ENCODE measurements around the gene VSIR. TPM values are rescaled to one million over a fixed set of nuclear protein-coding genes. Genes with fewer than 3 reads are reported as not detected.

The VSIR gene
- total and polyA plus RNA-seq, 9 of the 15 experiments (the other 6 are each of a cell fraction or from before 2014, with no cell fraction given) = 0.14 to 20.5 (median 9.3) TPM

- CTCF ChIA-PET (ENCODE audit: low intra/inter-chr PET ratio) = no interaction called here
Observed at GRCh38 chr10:71723311-71723710, 50.0 kb downstream of the VSIR start.

GRCh38 chr10:71722849-71723248 is 50.5 kb downstream of the VSIR start:
- H3K27me3 ChIP-seq (ENCODE audit: control insufficient read depth in 2 of 2, insufficient read depth in 2 of 2, low read length in 2 of 2) = no peaks in the 10 kb centered on the region
- no peaks in the 10 kb centered on the region for H4K20me1 ChIP-seq (replicated peaks; ENCODE audit: control insufficient read depth, insufficient read depth, low read length)
- no peak overlapping the region for H3K4me3 ChIP-seq
- FAIRE-seq (no peak), ATAC-seq (peak; percentile 20; the same call in 2 of the 3 replicates), DNase-seq (ENCODE audit: extremely low read depth in 1 of 4, low spot score in 3 of 4) (peak in 3 of 4 experiments; percentile 47 to 55 (median 53))
- CTCF ChIA-PET (ENCODE audit: low intra/inter-chr PET ratio) = no interaction called here
- POLR2A ChIA-PET = interaction anchor here (0.6 to 1.6 kb wide), 3 partner anchors 10 to 1349 kb away, joined by 3 read pairs; no protein-coding TSS in a partner anchor
- H3K4me1 ChIP-seq (replicated peaks in 1 of 2; ENCODE audit: control insufficient read depth in 2 of 2, insufficient read depth in 2 of 2, low read length in 2 of 2) = peaks cover 23 to 34% of the 10 kb centered on the region in 2 experiments
- no peaks in the 10 kb centered on the region for H3K36me3 ChIP-seq (ENCODE audit: control insufficient read depth, insufficient read depth, low read length)
- BruUV-seq (replicated peaks) = no TSS peak
- no peaks in the 10 kb centered on the region for H3K9me1 ChIP-seq (ENCODE audit: control insufficient read depth, insufficient read depth, low read length)
- H3K9me3 ChIP-seq (replicated peaks; ENCODE audit: control insufficient read depth, insufficient read depth, low read depth, low read length) = no peaks in the 10 kb centered on the region
- no peak overlapping the region for H3K4me2 ChIP-seq (ENCODE audit: insufficient read depth, low read length)
- in situ Hi-C loops (cut with MboI) (no loop called here), intact Hi-C loops (cut with micrococcal nuclease) (no loop called here)
- 20% methylated on average over 1 of the region's 1 CpG for WGBS (ENCODE audit: insufficient coverage, low coverage, missing lambda C conversion rate)
- H2AFZ ChIP-seq (ENCODE audit: low read depth, low read length) = peak overlapping the region; percentile 23; the same call in 1 of the 2 replicates
- no peak overlapping the region for H3K9ac ChIP-seq (ENCODE audit: insufficient read depth in 1 of 2, low read depth in 2 of 2, low read length in 2 of 2)
- no peak overlapping the region for H3K27ac ChIP-seq (ENCODE audit: extremely low read depth, low read depth, low read length)
- no peaks in the 10 kb centered on the region for H3K79me2 ChIP-seq (ENCODE audit: control insufficient read depth, insufficient read depth, low read length)
- TF ChIP-seq GATAD2A (IDR thresholded peaks at IDR 0.05) (no peak), NFYB (IDR thresholded peaks at IDR 0.05; ENCODE audit: extremely low read depth, insufficient read length) (peak; percentile 16), WHSC1 (IDR thresholded peaks at IDR 0.05; ENCODE audit: low read length) (no peak), ZNF280A (IDR thresholded peaks at IDR 0.05; ENCODE audit: low read depth, partially characterized antibody) (no peak), SETDB1 (IDR thresholded peaks at IDR 0.05; ENCODE audit: low read length) (no peak), E2F5 (CRISPR knock-in tag; IDR thresholded peaks at IDR 0.05) (no peak), MTA1 (IDR thresholded peaks at IDR 0.05; ENCODE audit: borderline replicate concordance) (no peak), YY1 (IDR thresholded peaks at IDR 0.05; ENCODE audit: borderline replicate concordance in 1 of 3, control insufficient read depth in 1 of 3, extremely low read depth in 1 of 3, insufficient read depth in 3 of 3, insufficient read length in 1 of 3, insufficient replicate concordance in 2 of 3, low read depth in 1 of 3, low read length in 2 of 3) (peak in 1 of 3 experiments; percentile 79), ZNF589 (CRISPR knock-in tag; IDR thresholded peaks at IDR 0.05; ENCODE audit: low read depth) (no peak), SREBF2 (CRISPR knock-in tag; IDR thresholded peaks at IDR 0.05) (no peak), SREBF1 (IDR thresholded peaks at IDR 0.05; ENCODE audit: borderline replicate concordance, low read depth, low read length) (no peak)

More at GRCh38 chr10:71723311-71723710, 50.0 kb downstream of the VSIR start:
- in situ Hi-C loops (cut with MboI) (no loop called here), intact Hi-C loops (cut with micrococcal nuclease) (no loop called here)
- BruUV-seq (replicated peaks) = no TSS peak
- DNase-seq (ENCODE audit: extremely low read depth in 1 of 4, low spot score in 3 of 4) (no peak), FAIRE-seq (no peak), ATAC-seq (no peak)
- 41% methylated on average over 11 of the region's 11 CpGs for WGBS (ENCODE audit: insufficient coverage, low coverage, missing lambda C conversion rate)
- no peaks in the 10 kb centered on the region for H3K9me3 ChIP-seq (replicated peaks; ENCODE audit: control insufficient read depth, insufficient read depth, low read depth, low read length)
- no peaks in the 10 kb centered on the region for H3K36me3 ChIP-seq (ENCODE audit: control insufficient read depth, insufficient read depth, low read length)
- no peak overlapping the region for H3K4me2 ChIP-seq (ENCODE audit: insufficient read depth, low read length)
- POLR2A ChIA-PET = interaction anchor here (0.7 to 1.6 kb wide), 3 partner anchors 10 to 82 kb away, joined by 3 read pairs; no protein-coding TSS in a partner anchor
- peaks cover 27 to 38% of the 10 kb centered on the region in 2 experiments for H3K4me1 ChIP-seq (replicated peaks in 1 of 2; ENCODE audit: control insufficient read depth in 2 of 2, insufficient read depth in 2 of 2, low read length in 2 of 2)
- H4K20me1 ChIP-seq (replicated peaks; ENCODE audit: control insufficient read depth, insufficient read depth, low read length) = no peaks in the 10 kb centered on the region
- no peaks in the 10 kb centered on the region for H3K27me3 ChIP-seq (ENCODE audit: control insufficient read depth in 2 of 2, insufficient read depth in 2 of 2, low read length in 2 of 2)
- no peaks in the 10 kb centered on the region for H3K79me2 ChIP-seq (ENCODE audit: control insufficient read depth, insufficient read depth, low read length)
- no peak overlapping the region for H3K27ac ChIP-seq (ENCODE audit: extremely low read depth, low read depth, low read length)
- no peaks in the 10 kb centered on the region for H3K9me1 ChIP-seq (ENCODE audit: control insufficient read depth, insufficient read depth, low read length)
- TF ChIP-seq POU5F1 (IDR thresholded peaks at IDR 0.05; ENCODE audit: borderline replicate concordance, low read depth, low read length, partially characterized antibody) (no peak), CBFA2T2 (conservative IDR thresholded peaks at IDR 0.05) (no peak), YY1 (IDR thresholded peaks at IDR 0.05; ENCODE audit: borderline replicate concordance in 1 of 3, control insufficient read depth in 1 of 3, extremely low read depth in 1 of 3, insufficient read depth in 3 of 3, insufficient read length in 1 of 3, insufficient replicate concordance in 2 of 3, low read depth in 1 of 3, low read length in 2 of 3) (no peak), NCOR1 (IDR thresholded peaks at IDR 0.05) (no peak), ZNF75A (CRISPR knock-in tag; IDR thresholded peaks at IDR 0.05) (no peak), SIRT6 (IDR thresholded peaks at IDR 0.05; ENCODE audit: low read depth, low read length) (no peak)
- peak overlapping the region; percentile 23 for H2AFZ ChIP-seq (ENCODE audit: low read depth, low read length)
- H3K9ac ChIP-seq (ENCODE audit: insufficient read depth in 1 of 2, low read depth in 2 of 2, low read length in 2 of 2) = peak overlapping the region in 1 of 2 experiments; percentile 31; a peak in 1 of 4 replicates
- H3K4me3 ChIP-seq = no peak overlapping the region
